ENCODE data around the gene CACNA2D4.
A peak's percentile ranks its signal among the peaks of the same experiment; 100 is the strongest.

The CACNA2D4 gene

GRCh38 chr12:1758887-1759286 is 159.6 kb downstream of the CACNA2D4 start:
- peak in 5 of 51 donors; percentile 4 to 49 (median 20) for DNase-seq

- no peak for DNase-seq
Measured at GRCh38 chr12:1758376-1758775, 160.1 kb downstream of the CACNA2D4 start.

- DNase-seq, result no peak
Measured at GRCh38 chr12:1750300-1750699, 168.2 kb downstream of the CACNA2D4 start.

GRCh38 chr12:1749019-1749418 is 169.4 kb downstream of the CACNA2D4 start:
- no peak for DNase-seq

GRCh38 chr12:1747609-1748008 is 170.8 kb downstream of the CACNA2D4 start:
- DNase-seq, result no peak

- no peak for DNase-seq
Measured at GRCh38 chr12:1744932-1745331, 173.5 kb downstream of the CACNA2D4 start.

Measured in hypothalamus (tissue), 51 donors.